ENCODE results near the gene LHX3. TPM values are rescaled to one million over a fixed set of nuclear protein-coding genes. Genes with fewer than 3 reads are reported as not detected.
"Not testable (repeated sequence)": the region's sequence is repeated elsewhere in the genome, so short reads cannot be mapped to it uniquely, and the experiment has no call there.

Gene LHX3
- total RNA-seq, 2 experiments from 2014 or later = not detected

DNA sequence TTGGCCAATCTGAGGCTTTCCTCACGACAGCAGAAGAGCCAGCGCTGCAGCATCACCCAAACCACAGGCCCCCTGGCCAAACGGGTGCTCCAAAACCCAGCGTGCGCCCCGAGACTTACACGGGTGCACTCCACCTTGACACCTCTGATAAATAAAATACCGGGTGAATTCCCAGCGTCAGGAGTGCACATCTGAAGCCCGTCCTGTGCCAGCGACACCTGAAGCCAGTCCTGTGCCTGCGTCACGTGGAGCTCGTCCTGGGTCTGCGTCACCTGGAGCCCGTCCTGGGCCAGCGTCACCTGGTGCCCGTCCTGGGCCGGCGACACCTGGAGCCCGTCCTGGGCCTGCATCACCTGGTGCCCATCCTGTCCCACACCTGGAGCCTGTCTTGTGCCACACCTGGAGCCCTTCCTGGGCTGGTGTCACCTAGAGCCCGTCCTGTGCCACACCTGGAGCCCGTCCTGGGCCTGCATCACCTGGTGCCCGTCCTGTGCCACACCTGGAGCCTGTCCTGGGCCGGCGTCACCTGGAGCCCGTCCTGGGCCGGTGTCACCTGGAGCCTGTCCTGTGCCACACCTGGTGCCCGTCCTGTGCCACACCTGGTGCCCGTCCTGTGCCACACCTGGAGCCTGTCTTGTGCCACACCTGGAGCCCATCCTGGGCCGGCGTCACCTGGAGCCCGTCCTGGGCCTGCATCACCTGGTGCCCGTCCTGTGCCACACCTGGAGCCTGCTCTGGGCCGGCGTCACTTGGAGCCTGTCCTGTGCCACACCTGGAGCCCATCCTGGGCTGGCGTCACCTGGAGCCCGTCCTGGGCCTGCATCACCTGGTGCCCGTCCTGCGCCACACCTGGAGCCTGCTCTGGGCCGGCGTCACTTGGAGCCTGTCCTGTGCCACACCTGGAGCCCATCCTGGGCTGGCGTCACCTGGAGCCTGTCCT is 31.8 kb upstream of the LHX3 start:
- H3K4me3 Mint-ChIP-seq; H3K36me3 Mint-ChIP-seq; ATAC-seq; CTCF ChIA-PET; H3K27me3 Mint-ChIP-seq; DNase-seq; H3K9me3 Mint-ChIP-seq (ENCODE audit: low read depth); H3K27ac Mint-ChIP-seq: not testable (repeated sequence)
- H3K4me1 Mint-ChIP-seq = peaks cover 18% of the 10 kb centered on the region

- ATAC-seq (no peak), DNase-seq (no peak)
- Mint-ChIP-seq H3K27me3 (no peaks in the 10 kb centered on the region), H3K27ac (no peak overlapping the region), H3K4me3 (no peak overlapping the region), H3K9me3 (ENCODE audit: low read depth) (no peaks in the 10 kb centered on the region), H3K4me1 (peaks cover 18% of the 10 kb centered on the region), H3K36me3 (peaks cover 3% of the 10 kb centered on the region)
- CTCF ChIA-PET = no interaction called here
These were observed 31.0 kb upstream of the LHX3 start for GRCh38 chr9:136235709-136236455.

GRCh38 chr9:136235171-136235570 is 30.2 kb upstream of the LHX3 start:
- H3K27me3 Mint-ChIP-seq = no peaks in the 10 kb centered on the region
- no peak for ATAC-seq
- H3K27ac Mint-ChIP-seq = no peak overlapping the region
- no peaks in the 10 kb centered on the region for H3K9me3 Mint-ChIP-seq (ENCODE audit: low read depth)
- CTCF ChIA-PET = interaction anchor here (1.5 kb wide), 1 partner anchor 10 kb away, joined by 4 read pairs; no protein-coding TSS in a partner anchor
- peaks cover 3% of the 10 kb centered on the region for H3K36me3 Mint-ChIP-seq
- DNase-seq = no peak
- peaks cover 18% of the 10 kb centered on the region for H3K4me1 Mint-ChIP-seq
- H3K4me3 Mint-ChIP-seq = no peak overlapping the region

GRCh38 chr9:136234597-136234996 is 29.7 kb upstream of the LHX3 start:
- peaks cover 18% of the 10 kb centered on the region for H3K4me1 Mint-ChIP-seq
- no peaks in the 10 kb centered on the region for H3K9me3 Mint-ChIP-seq (ENCODE audit: low read depth)
- DNase-seq = no peak
- CTCF ChIA-PET = interaction anchor here (1.5 kb wide), 1 partner anchor 10 kb away, joined by 4 read pairs; no protein-coding TSS in a partner anchor
- H3K27ac Mint-ChIP-seq = no peak overlapping the region
- ATAC-seq = no peak
- H3K36me3 Mint-ChIP-seq = peaks cover 3% of the 10 kb centered on the region
- H3K27me3 Mint-ChIP-seq = no peaks in the 10 kb centered on the region
- no peak overlapping the region for H3K4me3 Mint-ChIP-seq

DNA sequence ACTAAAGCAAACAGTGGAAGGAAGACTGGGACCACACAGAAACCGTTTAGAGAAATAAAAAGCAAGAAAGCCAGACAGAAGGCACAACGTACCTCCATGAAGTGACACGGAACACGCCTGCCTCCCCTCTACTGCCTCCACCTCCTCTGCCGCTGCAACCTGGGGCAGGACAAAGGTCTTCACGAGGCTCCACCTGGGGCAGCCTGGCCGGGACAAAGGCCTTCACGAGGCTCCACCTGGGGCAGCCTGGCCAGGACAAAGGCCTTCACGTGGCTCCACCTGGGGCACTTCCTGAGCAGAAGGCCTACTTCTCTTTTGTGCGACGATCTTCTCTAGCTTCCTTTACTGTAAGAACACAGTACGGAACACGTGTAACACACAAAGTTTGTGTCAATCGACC is 28.9 kb upstream of the LHX3 start:
- Mint-ChIP-seq H3K4me3 (no peak overlapping the region), H3K4me1 (peaks cover 18% of the 10 kb centered on the region), H3K36me3 (peaks cover 3% of the 10 kb centered on the region), H3K9me3 (ENCODE audit: low read depth) (no peaks in the 10 kb centered on the region), H3K27ac (no peak overlapping the region), H3K27me3 (no peaks in the 10 kb centered on the region)
- CTCF ChIA-PET = interaction anchor here (0.8 to 1.5 kb wide), 2 partner anchors 9 kb away, joined by 4 read pairs; no protein-coding TSS in a partner anchor
- no peak for DNase-seq
- no peak for ATAC-seq

DNA sequence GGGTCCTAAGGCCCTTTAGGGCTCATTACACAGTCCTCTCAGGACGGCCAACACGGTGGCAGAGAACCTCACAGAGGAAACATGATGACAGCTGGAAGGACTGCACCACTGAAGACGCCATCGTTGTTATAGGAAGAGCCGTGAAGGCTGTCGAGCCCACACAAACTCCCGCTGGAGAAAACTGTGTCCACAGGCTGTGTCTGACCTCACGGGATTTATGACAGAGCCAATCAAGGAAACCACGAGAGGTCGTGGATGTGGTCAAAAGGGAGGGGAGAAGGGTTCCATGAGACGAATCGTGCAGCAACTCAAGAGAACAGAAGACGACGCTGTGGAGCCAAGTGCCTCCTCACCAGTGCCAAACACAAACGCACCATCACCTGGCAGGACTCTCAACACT is 28.5 kb upstream of the LHX3 start:
- CTCF ChIA-PET = interaction anchor here (0.8 to 1.5 kb wide), 2 partner anchors 9 to 10 kb away, joined by 4 read pairs; no protein-coding TSS in a partner anchor
- no peak overlapping the region for H3K27ac Mint-ChIP-seq
- H3K4me3 Mint-ChIP-seq = no peak overlapping the region
- ATAC-seq (no peak), DNase-seq (peak; percentile 48)
- peaks cover 3% of the 10 kb centered on the region for H3K36me3 Mint-ChIP-seq
- H3K27me3 Mint-ChIP-seq = no peaks in the 10 kb centered on the region
- no peaks in the 10 kb centered on the region for H3K9me3 Mint-ChIP-seq (ENCODE audit: low read depth)
- H3K4me1 Mint-ChIP-seq = peaks cover 18% of the 10 kb centered on the region

GRCh38 chr9:136232969-136233368 is 28.0 kb upstream of the LHX3 start:
- no peak overlapping the region for H3K4me3 Mint-ChIP-seq
- H3K27me3 Mint-ChIP-seq = no peaks in the 10 kb centered on the region
- peaks cover 15% of the 10 kb centered on the region for H3K4me1 Mint-ChIP-seq
- no peak for ATAC-seq
- no peak overlapping the region for H3K27ac Mint-ChIP-seq
- CTCF ChIA-PET = no interaction called here
- no peak for DNase-seq
- no peaks in the 10 kb centered on the region for H3K9me3 Mint-ChIP-seq (ENCODE audit: low read depth)
- H3K36me3 Mint-ChIP-seq = peaks cover 3% of the 10 kb centered on the region

DNA sequence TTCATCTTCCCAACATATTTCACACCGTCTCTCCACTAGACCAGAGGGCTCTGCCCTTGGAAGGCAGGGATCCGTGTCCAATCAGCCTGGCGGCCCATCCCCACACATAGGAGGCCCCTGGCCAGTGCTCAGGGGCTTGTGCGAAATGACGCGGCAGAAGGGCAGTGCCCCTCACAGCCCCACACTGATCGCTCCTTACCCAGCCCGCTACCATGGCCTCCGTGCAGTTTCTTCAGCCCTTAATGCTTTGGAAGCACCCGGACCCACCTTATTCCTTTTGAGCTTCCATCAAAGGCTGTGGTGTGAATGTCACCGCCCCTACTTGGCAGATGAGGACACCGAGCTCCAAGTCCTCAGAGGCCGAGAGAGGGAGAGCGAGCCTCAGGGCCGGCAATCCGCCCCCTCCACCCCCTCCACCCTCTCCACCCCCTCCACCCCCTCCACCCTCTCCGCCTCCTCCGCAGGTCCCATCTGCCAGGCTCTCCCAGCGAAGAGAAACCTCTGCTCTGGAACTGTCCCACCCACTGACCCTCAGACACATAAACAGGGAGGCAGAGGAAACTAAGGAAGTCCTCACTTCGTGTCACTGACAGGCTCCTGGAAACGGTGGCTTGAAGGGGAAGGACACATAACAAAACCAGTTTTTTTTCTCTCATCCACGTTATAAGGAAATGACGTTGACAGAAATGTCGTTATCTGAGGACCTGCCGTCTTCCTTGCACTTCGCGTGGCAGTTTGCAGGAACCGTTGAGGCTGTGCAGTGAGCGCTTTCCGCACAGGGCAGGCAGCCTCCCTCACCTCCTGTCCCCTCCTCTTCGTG is 26.8 kb upstream of the LHX3 start:
- CTCF ChIA-PET = no interaction called here
- Mint-ChIP-seq H3K9me3 (ENCODE audit: low read depth) (no peaks in the 10 kb centered on the region), H3K27me3 (no peaks in the 10 kb centered on the region), H3K4me1 (peaks cover 15% of the 10 kb centered on the region), H3K36me3 (peaks cover 3% of the 10 kb centered on the region), H3K4me3 (no peak overlapping the region), H3K27ac (peak overlapping the region; percentile 67)
- peak; percentile 36 for ATAC-seq
- no peak for DNase-seq

DNA sequence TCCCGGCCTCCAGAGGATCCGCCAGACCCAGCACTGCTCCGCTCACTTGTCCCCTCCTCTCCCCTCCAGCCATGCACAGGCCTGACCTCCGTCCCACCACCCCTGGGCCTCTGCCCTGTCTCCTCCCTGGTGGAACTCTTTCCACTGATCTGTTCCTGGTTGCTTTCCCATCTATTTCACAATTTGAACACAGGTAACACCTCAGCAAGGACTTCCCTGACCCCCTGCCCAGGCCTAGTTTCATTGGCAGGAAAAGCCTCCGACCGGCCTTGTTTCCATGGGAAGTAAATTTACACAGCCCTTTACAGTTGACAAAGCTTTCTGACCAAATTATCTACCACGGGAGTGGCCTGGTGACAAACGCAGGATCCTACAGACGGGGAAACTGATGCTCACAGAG is 25.8 kb upstream of the LHX3 start:
- no peaks in the 10 kb centered on the region for H3K9me3 Mint-ChIP-seq (ENCODE audit: low read depth)
- CTCF ChIA-PET = no interaction called here
- H3K27me3 Mint-ChIP-seq = no peaks in the 10 kb centered on the region
- DNase-seq (no peak), ATAC-seq (no peak)
- no peak overlapping the region for H3K4me3 Mint-ChIP-seq
- H3K27ac Mint-ChIP-seq = no peak overlapping the region
- peaks cover 3% of the 10 kb centered on the region for H3K36me3 Mint-ChIP-seq
- peaks cover 17% of the 10 kb centered on the region for H3K4me1 Mint-ChIP-seq

- H3K27ac Mint-ChIP-seq = no peak overlapping the region
These were observed 25.4 kb upstream of the LHX3 start for GRCh38 chr9:136230365-136230764.

GRCh38 chr9:136229096-136230065 is 24.5 kb upstream of the LHX3 start:
- no peaks in the 10 kb centered on the region for H3K9me3 Mint-ChIP-seq (ENCODE audit: low read depth)

More at GRCh38 chr9:136230365-136230764, 25.4 kb upstream of the LHX3 start:
- no peak overlapping the region for H3K4me3 Mint-ChIP-seq
- no peaks in the 10 kb centered on the region for H3K9me3 Mint-ChIP-seq (ENCODE audit: low read depth)
- CTCF ChIA-PET = no interaction called here
- H3K36me3 Mint-ChIP-seq = peaks cover 3% of the 10 kb centered on the region
- no peaks in the 10 kb centered on the region for H3K27me3 Mint-ChIP-seq
- ATAC-seq (no peak), DNase-seq (no peak)
- peaks cover 18% of the 10 kb centered on the region for H3K4me1 Mint-ChIP-seq

More at GRCh38 chr9:136229096-136230065, 24.5 kb upstream of the LHX3 start:
- Mint-ChIP-seq H3K4me3 (no peak overlapping the region), H3K4me1 (peaks cover 15% of the 10 kb centered on the region), H3K36me3 (no peaks in the 10 kb centered on the region), H3K27ac (no peak overlapping the region), H3K27me3 (no peaks in the 10 kb centered on the region)
- ATAC-seq (no peak), DNase-seq (no peak)
- CTCF ChIA-PET = no interaction called here
